IPS-15b (cell line): ENCODE measurements around the gene MDM2.

ENCODE experiments used
- H3K27me3 ChIP-seq: one replicate; pipeline ENCODE4 v1.6.1; 2013; ENCODE audit warnings: low read length; ENCODE audit not compliant: control insufficient read depth, insufficient read depth
- H3K36me3 ChIP-seq: one replicate; pipeline ENCODE4 v1.6.1; 2013; ENCODE audit warnings: low read length; ENCODE audit not compliant: control insufficient read depth, insufficient read depth
- H3K4me1 ChIP-seq: one replicate; pipeline ENCODE4 v1.6.1; 2013; ENCODE audit warnings: mild to moderate bottlenecking, low read length; ENCODE audit not compliant: control insufficient read depth, insufficient read depth
- H3K4me3 ChIP-seq: one replicate; pipeline ENCODE4 v1.5.1; 2013; ENCODE audit warnings: low read depth, low read length
- H3K9ac ChIP-seq: one replicate; pipeline ENCODE4 v1.6.1; 2013; ENCODE audit warnings: low read depth, mild to moderate bottlenecking, low read length
- H3K9me3 ChIP-seq: one replicate; pipeline ENCODE4 v1.6.1; 2013; ENCODE audit warnings: mild to moderate bottlenecking, low read length; ENCODE audit not compliant: control insufficient read depth, insufficient read depth

MDM2 gene

GRCh38 chr12:68771223-68771925, 36.6 kb upstream of the MDM2 start:
- no peaks in the 10 kb centered on the region for H3K27me3 ChIP-seq
- no peaks in the 10 kb centered on the region for H3K4me1 ChIP-seq
- no peak overlapping the region for H3K4me3 ChIP-seq
- H3K36me3 ChIP-seq: no peaks in the 10 kb centered on the region
- no peaks in the 10 kb centered on the region for H3K9me3 ChIP-seq
- no peak overlapping the region for H3K9ac ChIP-seq

GRCh38 chr12:68772714-68773113, 35.3 kb upstream of the MDM2 start:
- Histone ChIP-seq H3K36me3 (no peaks in the 10 kb centered on the region), H3K9ac (no peak overlapping the region), H3K4me3 (no peak overlapping the region), H3K9me3 (no peaks in the 10 kb centered on the region), H3K4me1 (no peaks in the 10 kb centered on the region), H3K27me3 (no peaks in the 10 kb centered on the region)

GRCh38 chr12:68773582-68773981, 34.4 kb upstream of the MDM2 start:
- Histone ChIP-seq H3K9ac (no peak overlapping the region), H3K4me3 (no peak overlapping the region), H3K9me3 (no peaks in the 10 kb centered on the region), H3K27me3 (no peaks in the 10 kb centered on the region), H3K4me1 (no peaks in the 10 kb centered on the region), H3K36me3 (no peaks in the 10 kb centered on the region)

- no peak overlapping the region for H3K4me3 ChIP-seq
- no peaks in the 10 kb centered on the region for H3K36me3 ChIP-seq
- H3K4me1 ChIP-seq: no peaks in the 10 kb centered on the region
These were observed 32.8 kb upstream of the MDM2 start for GRCh38 chr12:68775121-68775630.

GRCh38 chr12:68776976-68777610, 30.9 kb upstream of the MDM2 start:
- H3K4me3 ChIP-seq: no peak overlapping the region
- H3K36me3 ChIP-seq: no peaks in the 10 kb centered on the region
- no peaks in the 10 kb centered on the region for H3K9me3 ChIP-seq
- H3K4me1 ChIP-seq: no peaks in the 10 kb centered on the region
- no peak overlapping the region for H3K9ac ChIP-seq
- no peaks in the 10 kb centered on the region for H3K27me3 ChIP-seq

More at GRCh38 chr12:68775121-68775630, 32.8 kb upstream of the MDM2 start:
- Histone ChIP-seq H3K27me3 (no peaks in the 10 kb centered on the region), H3K9ac (no peak overlapping the region), H3K9me3 (no peaks in the 10 kb centered on the region)

GRCh38 chr12:68779280-68779679, 28.7 kb upstream of the MDM2 start:
- Histone ChIP-seq H3K9ac (no peak overlapping the region), H3K9me3 (no peaks in the 10 kb centered on the region), H3K27me3 (no peaks in the 10 kb centered on the region), H3K4me3 (no peak overlapping the region), H3K36me3 (no peaks in the 10 kb centered on the region), H3K4me1 (no peaks in the 10 kb centered on the region)

- Histone ChIP-seq H3K4me1 (no peaks in the 10 kb centered on the region), H3K4me3 (no peak overlapping the region), H3K9ac (no peak overlapping the region), H3K36me3 (no peaks in the 10 kb centered on the region), H3K27me3 (no peaks in the 10 kb centered on the region), H3K9me3 (no peaks in the 10 kb centered on the region)
These were observed 27.2 kb upstream of the MDM2 start for GRCh38 chr12:68780731-68781130.

GRCh38 chr12:68781728-68782127, 26.2 kb upstream of the MDM2 start:
- Histone ChIP-seq H3K9me3 (no peaks in the 10 kb centered on the region), H3K36me3 (no peaks in the 10 kb centered on the region), H3K27me3 (no peaks in the 10 kb centered on the region), H3K4me1 (no peaks in the 10 kb centered on the region), H3K9ac (no peak overlapping the region), H3K4me3 (no peak overlapping the region)

- Histone ChIP-seq H3K4me1 (no peaks in the 10 kb centered on the region), H3K27me3 (no peaks in the 10 kb centered on the region), H3K36me3 (no peaks in the 10 kb centered on the region), H3K9ac (no peak overlapping the region), H3K9me3 (no peaks in the 10 kb centered on the region), H3K4me3 (no peak overlapping the region)
These were observed 24.0 kb upstream of the MDM2 start for GRCh38 chr12:68784015-68784414.

- no peaks in the 10 kb centered on the region for H3K9me3 ChIP-seq
- H3K4me1 ChIP-seq: no peaks in the 10 kb centered on the region
- H3K27me3 ChIP-seq: no peaks in the 10 kb centered on the region
- H3K9ac ChIP-seq: no peak overlapping the region
- no peaks in the 10 kb centered on the region for H3K36me3 ChIP-seq
- H3K4me3 ChIP-seq: no peak overlapping the region
These were observed 22.6 kb upstream of the MDM2 start for GRCh38 chr12:68785358-68785757.

- Histone ChIP-seq H3K9ac (no peak overlapping the region), H3K4me3 (no peak overlapping the region), H3K27me3 (no peaks in the 10 kb centered on the region), H3K4me1 (no peaks in the 10 kb centered on the region), H3K9me3 (no peaks in the 10 kb centered on the region), H3K36me3 (no peaks in the 10 kb centered on the region)
These were observed 22.2 kb upstream of the MDM2 start for GRCh38 chr12:68785823-68786222.

GRCh38 chr12:68786929-68787328, 21.0 kb upstream of the MDM2 start:
- no peaks in the 10 kb centered on the region for H3K27me3 ChIP-seq
- no peaks in the 10 kb centered on the region for H3K36me3 ChIP-seq
- H3K9ac ChIP-seq: no peak overlapping the region
- H3K4me3 ChIP-seq: no peak overlapping the region
- no peaks in the 10 kb centered on the region for H3K4me1 ChIP-seq
- no peaks in the 10 kb centered on the region for H3K9me3 ChIP-seq
